IMR-90 (cell line): ENCODE results near the gene FGGY. TPM values are rescaled to one million over a fixed set of nuclear protein-coding genes. Genes with fewer than 3 reads are reported as not detected.

Experiments used
- ATAC-seq: fragments of 200-7000 bp; cut with Tn5 transposase; 2 replicates; pipeline ENCODE4 v1.9.1; 2020; ENCODE audit warnings: low read depth, mild to moderate bottlenecking, moderate library complexity
- BruUV-seq: library from RNA; stranded (reverse); fragments of 400-500 nt; replicated peaks from 2 replicates; lab custom pipeline; 2021; lab: Mats Ljungman, UMichigan
- CTCF ChIA-PET: fragments of 300-600 bp; formaldehyde crosslinking; extraction: SDS; loops from one replicate; lab custom pipeline; 2021; ENCODE audit warnings: antibody characterized with exemption; lab: Yijun Ruan, JAX
- POLR2A ChIA-PET: fragments of 300-600 bp; sonication (Branson Sonifier 250); formaldehyde crosslinking; loops from one replicate; lab custom pipeline; 2022; ENCODE audit warnings: antibody characterized with exemption; ENCODE audit not compliant: unreplicated experiment; lab: Charles Lee
- DNase-seq: peaks from one replicate; pipeline ENCODE4 v3.0.0; 2013
- H2AFZ ChIP-seq: replicated peaks from 2 replicates; pipeline ENCODE3; 2013; ENCODE audit warnings: low read length, mild to moderate bottlenecking; ENCODE audit not compliant: poor library complexity
- H2AK5ac ChIP-seq: 2 replicates; pipeline ENCODE4 v1.6.1; 2013; ENCODE audit warnings: low read depth, low read length, inconsistent platforms
- H2AK9ac ChIP-seq: replicated peaks from 2 replicates; pipeline ENCODE3; 2013; ENCODE audit warnings: mild to moderate bottlenecking, low read depth, low read length, moderate library complexity; ENCODE audit not compliant: poor library complexity
- H2BK120ac ChIP-seq: 2 replicates; pipeline ENCODE4 v1.6.1; 2013; ENCODE audit warnings: low read depth, low read length, inconsistent platforms
- H2BK15ac ChIP-seq: 3 replicates; pipeline ENCODE4 v1.6.1; 2013; ENCODE audit warnings: low read depth, low read length, inconsistent platforms
- H2BK20ac ChIP-seq: 2 replicates; pipeline ENCODE4 v1.6.1; 2013; ENCODE audit warnings: low read depth, mild to moderate bottlenecking, inconsistent platforms, low read length, moderate library complexity
- H2BK5ac ChIP-seq: 2 replicates; pipeline ENCODE4 v1.6.1; 2013; ENCODE audit warnings: mild to moderate bottlenecking, low read depth, low read length, inconsistent platforms; ENCODE audit not compliant: poor library complexity, severe bottlenecking
- H3K14ac ChIP-seq: replicated peaks from 2 replicates; pipeline ENCODE4 v1.6.1; 2013; ENCODE audit warnings: low read depth, low read length, inconsistent platforms
- H3K18ac ChIP-seq: 2 replicates; pipeline ENCODE4 v1.6.1; 2013; ENCODE audit warnings: low read depth, low read length, control low read depth
- H3K23ac ChIP-seq: 2 replicates; pipeline ENCODE4 v1.6.1; 2013; ENCODE audit warnings: low read depth, low read length, inconsistent platforms
- H3K27ac ChIP-seq: 2 replicates; pipeline ENCODE4 v1.5.1; 2013; ENCODE audit warnings: mild to moderate bottlenecking, control low read depth, low read length; ENCODE audit not compliant: insufficient read depth
- H3K27me3 ChIP-seq: 2 replicates; pipeline ENCODE4 v1.6.1; 2013; ENCODE audit warnings: low read length; ENCODE audit not compliant: control insufficient read depth, insufficient read depth
- H3K36me3 ChIP-seq: 2 replicates; pipeline ENCODE4 v1.6.1; 2013; ENCODE audit warnings: low read length, mixed read lengths; ENCODE audit not compliant: control insufficient read depth, insufficient read depth
- H3K4ac ChIP-seq: 2 replicates; pipeline ENCODE4 v1.6.1; 2013; ENCODE audit warnings: low read depth, low read length, inconsistent platforms
- H3K4me1 ChIP-seq: 2 replicates; pipeline ENCODE4 v1.6.1; 2013; ENCODE audit warnings: low read length, mixed read lengths; ENCODE audit not compliant: control insufficient read depth, insufficient read depth
- H3K4me2 ChIP-seq: 2 replicates; pipeline ENCODE4 v1.6.1; 2013; ENCODE audit warnings: low read depth, mild to moderate bottlenecking, control low read depth, low read length, moderate library complexity
- H3K4me3 ChIP-seq: 2 replicates; pipeline ENCODE4 v1.5.1; 2013; ENCODE audit warnings: low read depth, mild to moderate bottlenecking, control low read depth, low read length, moderate library complexity; ENCODE audit not compliant: insufficient read depth
- H3K56ac ChIP-seq: 2 replicates; pipeline ENCODE4 v1.6.1; 2013; ENCODE audit warnings: low read length, inconsistent platforms; ENCODE audit not compliant: insufficient read depth; ENCODE audit errors: extremely low read depth
- H3K79me1 ChIP-seq, 2 experiments: 2 replicates each; pipeline ENCODE4 v1.6.1; 2013; ENCODE audit warnings: low read length in 2 of 2, inconsistent platforms in 1 of 2, low read depth in 1 of 2
- H3K9ac ChIP-seq: 2 replicates; pipeline ENCODE4 v1.6.1; 2013; ENCODE audit warnings: low read depth, low read length, control low read depth
- H3K9me1 ChIP-seq: 2 replicates; pipeline ENCODE4 v1.6.1; 2013; ENCODE audit warnings: low read length, inconsistent platforms; ENCODE audit not compliant: insufficient read depth
- H3K9me3 ChIP-seq: 2 replicates; pipeline ENCODE4 v1.6.1; 2013; ENCODE audit warnings: low read length; ENCODE audit not compliant: control insufficient read depth, insufficient read depth
- H4K20me1 ChIP-seq: 2 replicates; pipeline ENCODE4 v1.6.1; 2013; ENCODE audit warnings: low read length, inconsistent platforms; ENCODE audit not compliant: insufficient read depth
- H4K5ac ChIP-seq: 2 replicates; pipeline ENCODE4 v1.6.1; 2013; ENCODE audit warnings: mild to moderate bottlenecking, low read depth, low read length, control low read depth
- H4K8ac ChIP-seq, 2 experiments: 2 replicates each; pipeline ENCODE4 v1.6.1; 2013; ENCODE audit warnings: low read depth in 2 of 2, low read length in 2 of 2, control low read depth in 1 of 2, inconsistent platforms in 1 of 2
- H4K91ac ChIP-seq: 2 replicates; pipeline ENCODE4 v1.6.1; 2013; ENCODE audit warnings: low read depth, low read length, inconsistent platforms; ENCODE audit not compliant: insufficient read depth
- BHLHE40 ChIP-seq: fragments of 150-350 bp; IDR thresholded peaks from 2 replicates; pipeline ENCODE4 v1.6.1; 2016; ENCODE audit warnings: mild to moderate bottlenecking, low read depth, low read length
- CEBPB ChIP-seq: IDR thresholded peaks from 2 replicates; pipeline ENCODE4 v1.6.1; 2012; ENCODE audit warnings: low read depth, low read length, improper control_type of control experiment
- CHD1 ChIP-seq: IDR thresholded peaks from 2 replicates; pipeline ENCODE4 v1.6.1; 2012; ENCODE audit warnings: low read depth, low read length, improper control_type of control experiment
- CTCF ChIP-seq: conservative IDR thresholded peaks from 2 replicates; pipeline ENCODE4 v1.5.1; 2012; ENCODE audit warnings: mild to moderate bottlenecking, low read depth, low read length, improper control_type of control experiment
- ELK1 ChIP-seq: fragments of 150-350 bp; IDR thresholded peaks from 2 replicates; pipeline ENCODE4 v1.6.1; 2016; ENCODE audit warnings: low read depth, mild to moderate bottlenecking, low read length, moderate library complexity, borderline replicate concordance
- FOS ChIP-seq: fragments of 150-350 bp; IDR thresholded peaks from 2 replicates; pipeline ENCODE4 v1.6.1; 2016; ENCODE audit warnings: low read depth, low read length
- MAFK ChIP-seq: IDR thresholded peaks from 2 replicates; pipeline ENCODE4 v1.6.1; 2012; ENCODE audit warnings: low read depth, low read length, improper control_type of control experiment
- MAZ ChIP-seq: IDR thresholded peaks from 2 replicates; pipeline ENCODE4 v1.6.1; 2012; ENCODE audit warnings: low read depth, mild to moderate bottlenecking, low read length, improper control_type of control experiment, moderate library complexity, borderline replicate concordance
- MXI1 ChIP-seq: IDR thresholded peaks from 2 replicates; pipeline ENCODE4 v1.6.1; 2012; ENCODE audit warnings: low read depth, mild to moderate bottlenecking, low read length, moderate library complexity, borderline replicate concordance
- NFE2L2 ChIP-seq: fragments of 150-350 bp; IDR thresholded peaks from 2 replicates; pipeline ENCODE4 v1.6.1; 2016; ENCODE audit warnings: low read depth, mild to moderate bottlenecking, low read length
- POLR2A ChIP-seq: IDR thresholded peaks from 2 replicates; pipeline ENCODE4 v1.6.1; 2012; ENCODE audit warnings: mild to moderate bottlenecking, low read depth, low read length
- RAD21 ChIP-seq: IDR thresholded peaks from 2 replicates; pipeline ENCODE4 v1.6.1; 2012; ENCODE audit warnings: low read length, improper control_type of control experiment
- RCOR1 ChIP-seq: IDR thresholded peaks from 2 replicates; pipeline ENCODE4 v1.6.1; 2012; ENCODE audit warnings: mild to moderate bottlenecking, low read length, improper control_type of control experiment; ENCODE audit not compliant: insufficient replicate concordance
- RFX5 ChIP-seq: IDR thresholded peaks from 2 replicates; pipeline ENCODE4 v1.8.0; 2012; ENCODE audit warnings: low read depth, mild to moderate bottlenecking, low read length, moderate library complexity
- SMC3 ChIP-seq: fragments of 150-350 bp; IDR thresholded peaks from 2 replicates; pipeline ENCODE4 v1.6.1; 2016; ENCODE audit warnings: low read depth, mild to moderate bottlenecking, antibody characterized with exemption, low read length, moderate library complexity
- USF2 ChIP-seq: fragments of 150-350 bp; IDR thresholded peaks from 2 replicates; pipeline ENCODE4 v1.6.1; 2017; ENCODE audit warnings: mild to moderate bottlenecking, antibody characterized with exemption, low read length, low read depth
- WGBS, 2 experiments: methylation state at CpG; one replicate each; pipeline versions ENCODE4 v1.1.5 to v1.1.7; 2013; ENCODE audit warnings: missing lambda C conversion rate in 2 of 2; ENCODE audit not compliant: insufficient read length in 1 of 2; ENCODE audit errors: extremely low coverage in 2 of 2; 5-methylcytosine and 5-hydroxymethylcytosine counted together
- dilution Hi-C: fragments of 300-500 bp; cut with HindIII; formaldehyde crosslinking; loops from one replicate; pipeline ENCODE4 v1.14.3; 2018; ENCODE audit warnings: low sequenced_read_pairs; ENCODE audit not compliant: unreplicated experiment
- in situ Hi-C: fragments of 300-500 bp; cut with MboI; formaldehyde crosslinking; loops from 3 replicates; pipeline ENCODE4 v1.14.3; 2019; ENCODE audit warnings: low sequenced_read_pairs, inconsistent platforms, mixed read lengths
- intact Hi-C: fragments of 100-400 bp; cut with micrococcal nuclease; formaldehyde crosslinking; loops from 2 replicates; pipeline ENCODE4 v1.10.0; 2022
- polyA plus RNA-seq, 3 experiments: library from polyadenylated mRNA; depleted of rRNA; stranded (reverse); fragments of >200 nt; gene quantifications; 2 replicates each; pipeline ENCODE4 v1.2.3, GENCODE V29; 2012; ENCODE audit warnings: low replicate concordance in 1 of 3
- total RNA-seq: library from RNA; depleted of rRNA; stranded (reverse); fragments of >200 nt; gene quantifications from 2 replicates; pipeline ENCODE4 v1.2.3, GENCODE V29; 2012

Gene FGGY
- total and polyA plus RNA-seq, 2 of the 4 experiments (the other 2 are of a cell fraction) = 5.6 to 14.0 TPM

- Histone ChIP-seq H4K8ac (0 out of 4 replicates have a peak overlapping the region, but pooled peaks of 1 of the 2 experiments have one; percentile 10), H2BK15ac (no peak overlapping the region), H3K9ac (no peak overlapping the region), H3K27ac (peak overlapping the region; percentile 96; the same call in 1 of the 2 replicates), H2AFZ (no peak overlapping the region), H3K18ac (peak overlapping the region; percentile 79; the same call in 1 of the 2 replicates), H2AK9ac (no peak overlapping the region), H3K14ac (0 out of 2 replicates have a peak overlapping the region, but pooled peaks have one; percentile 49), H3K4me3 (no peak overlapping the region), H3K9me1 (peaks cover 9% of the 10 kb centered on the region), H3K36me3 (no peaks in the 10 kb centered on the region), H2BK20ac (peak overlapping the region; percentile 49; the same call in 1 of the 2 replicates), H2AK5ac (no peak overlapping the region; the same call in 1 of the 2 replicates), H4K5ac (peak overlapping the region; percentile 92; the same call in 1 of the 2 replicates), H3K56ac (no peak overlapping the region), H3K79me1 (no peaks in the 10 kb centered on the region; a peak in 1 of 4 replicates), H2BK5ac (no peak overlapping the region), H4K91ac (no peak overlapping the region; the same call in 1 of the 2 replicates), H3K4me2 (no peak overlapping the region), H3K4me1 (peaks cover 36% of the 10 kb centered on the region), H3K9me3 (peaks cover 6% of the 10 kb centered on the region; the same call in 1 of the 2 replicates), H2BK120ac (peak overlapping the region; percentile 22; the same call in 1 of the 2 replicates), H4K20me1 (no peaks in the 10 kb centered on the region), H3K4ac (0 out of 2 replicates have a peak overlapping the region, but pooled peaks have one; percentile 2), H3K27me3 (no peaks in the 10 kb centered on the region), H3K23ac (no peak overlapping the region)
- intact Hi-C loops = no loop called here
- in situ Hi-C loops = no loop called here
- CTCF ChIA-PET = no interaction called here
- POLR2A ChIA-PET = no interaction called here
- dilution Hi-C loops = no loop called here
- DNase-seq = no peak
- no peak for ATAC-seq
- no CpG with 5 or more reads among the region's 4 CpGs for WGBS, 2 experiments
- no TSS peak for BruUV-seq
- TF ChIP-seq USF2 = no peak
- no peak for TF ChIP-seq BHLHE40
- no peak for TF ChIP-seq MXI1
- no peak for TF ChIP-seq RFX5
- no peak for TF ChIP-seq SMC3
- no peak for TF ChIP-seq FOS
- no peak for TF ChIP-seq MAZ
- TF ChIP-seq CEBPB = no peak
- TF ChIP-seq NFE2L2 = no peak
- no peak for TF ChIP-seq CHD1
- no peak for TF ChIP-seq MAFK
- no peak for TF ChIP-seq ELK1
- TF ChIP-seq CTCF = no peak
- TF ChIP-seq RCOR1 = no peak
- TF ChIP-seq RAD21 = no peak
- TF ChIP-seq POLR2A = no peak
Observed at GRCh38 chr1:59736744-59737143, 439.9 kb downstream of the FGGY start.
